Mesothelial cell of epicardium (in vitro differentiated cells): ENCODE data around the gene GPRC5B. TPM values are rescaled to one million over a fixed set of nuclear protein-coding genes. Genes with fewer than 3 reads are reported as not detected.

Experiments
- DNase-seq, 2 experiments: peaks; one replicate each; pipeline ENCODE4 v3.0.0; 2021; ENCODE audit warnings: low spot score in 2 of 2; ENCODE audit not compliant: unreplicated experiment in 2 of 2
- H3K27ac Mint-ChIP-seq: 2 replicates; pipeline ENCODE4 v1.8.0; 2021; ENCODE audit warnings: mixed read lengths
- H3K27me3 Mint-ChIP-seq: 2 replicates; pipeline ENCODE4 v1.8.0; 2021; ENCODE audit warnings: low read depth, mixed read lengths
- H3K36me3 Mint-ChIP-seq: 2 replicates; pipeline ENCODE4 v1.8.0; 2021; ENCODE audit warnings: mixed read lengths
- H3K4me1 Mint-ChIP-seq: 2 replicates; pipeline ENCODE4 v1.8.0; 2021; ENCODE audit warnings: mixed read lengths
- H3K4me3 Mint-ChIP-seq: 2 replicates; pipeline ENCODE4 v1.8.0; 2021; ENCODE audit warnings: mild to moderate bottlenecking, moderate library complexity, mixed read lengths
- H3K9me3 Mint-ChIP-seq: 2 replicates; pipeline ENCODE4 v1.8.0; 2021; ENCODE audit warnings: mixed read lengths
- CTCF ChIP-seq: fragments of 200-600 bp; sonication (generic); IDR thresholded peaks from one replicate; pipeline ENCODE4 v1.5.0; 2021; ENCODE audit warnings: antibody characterized with exemption; ENCODE audit not compliant: unreplicated experiment
- total RNA-seq: library from RNA; stranded (reverse); gene quantifications from 3 replicates; pipeline ENCODE4 v1.2.1, GENCODE V29; 2021

Gene GPRC5B
- total RNA-seq, 1 donor from 2014 or later, result 36.5 TPM

- no peak for DNase-seq
- no peaks in the 10 kb centered on the region for H3K9me3 Mint-ChIP-seq
- no peak overlapping the region for H3K4me3 Mint-ChIP-seq
- peaks cover under 1% of the 10 kb centered on the region for H3K4me1 Mint-ChIP-seq
- H3K36me3 Mint-ChIP-seq, result no peaks in the 10 kb centered on the region
- no peak overlapping the region for H3K27ac Mint-ChIP-seq
- TF ChIP-seq CTCF, result no peak
- H3K27me3 Mint-ChIP-seq, result peaks cover 4% of the 10 kb centered on the region
Measured at GRCh38 chr16:19912455-19913339, 28.0 kb upstream of the GPRC5B start.

DNA sequence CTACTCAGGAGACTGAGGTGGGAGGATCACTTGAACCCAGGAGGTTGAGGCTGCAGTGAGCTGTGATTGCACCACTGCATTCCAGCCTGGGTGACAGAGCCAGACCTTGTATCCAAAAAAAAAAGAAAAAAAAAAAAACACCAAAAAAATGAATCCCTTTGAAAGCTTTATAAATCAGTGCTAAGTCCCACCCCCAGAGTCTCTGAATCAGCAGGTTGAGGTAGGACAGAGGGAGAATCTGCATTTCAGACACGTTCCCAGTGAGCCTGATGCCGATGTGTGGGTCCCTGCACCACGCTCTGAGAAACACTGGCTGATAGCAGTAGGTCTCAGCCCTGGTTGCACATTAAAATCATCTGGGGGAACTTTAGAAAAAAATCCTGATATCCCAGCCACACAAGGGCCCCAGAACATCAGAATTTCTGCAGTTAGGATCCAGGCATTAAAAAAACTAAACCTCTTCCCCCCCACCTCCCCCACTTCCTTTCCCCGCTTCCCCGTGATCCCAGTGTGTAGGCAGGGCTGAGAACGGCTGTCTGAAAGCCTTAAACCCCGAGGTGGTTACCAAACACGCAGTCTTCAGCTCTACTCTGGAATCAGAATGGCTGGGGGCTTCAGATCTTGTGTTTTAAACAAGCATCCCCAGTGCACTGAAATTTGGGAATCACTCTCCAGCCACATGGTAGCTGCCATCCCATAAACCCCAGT is 27.3 kb upstream of the GPRC5B start:
- Mint-ChIP-seq H3K4me1 (peaks cover 2% of the 10 kb centered on the region), H3K36me3 (no peaks in the 10 kb centered on the region), H3K27me3 (peaks cover 7% of the 10 kb centered on the region), H3K27ac (no peak overlapping the region), H3K9me3 (no peaks in the 10 kb centered on the region), H3K4me3 (no peak overlapping the region)
- no peak for DNase-seq
- no peak for TF ChIP-seq CTCF

- H3K4me3 Mint-ChIP-seq, result no peak overlapping the region
- no peak overlapping the region for H3K27ac Mint-ChIP-seq
- no peaks in the 10 kb centered on the region for H3K9me3 Mint-ChIP-seq
- no peak for DNase-seq
- H3K27me3 Mint-ChIP-seq, result peaks cover 7% of the 10 kb centered on the region
- peaks cover 2% of the 10 kb centered on the region for H3K4me1 Mint-ChIP-seq
- H3K36me3 Mint-ChIP-seq, result no peaks in the 10 kb centered on the region
- TF ChIP-seq CTCF, result no peak
Measured at GRCh38 chr16:19911204-19911603, 26.6 kb upstream of the GPRC5B start.

DNA sequence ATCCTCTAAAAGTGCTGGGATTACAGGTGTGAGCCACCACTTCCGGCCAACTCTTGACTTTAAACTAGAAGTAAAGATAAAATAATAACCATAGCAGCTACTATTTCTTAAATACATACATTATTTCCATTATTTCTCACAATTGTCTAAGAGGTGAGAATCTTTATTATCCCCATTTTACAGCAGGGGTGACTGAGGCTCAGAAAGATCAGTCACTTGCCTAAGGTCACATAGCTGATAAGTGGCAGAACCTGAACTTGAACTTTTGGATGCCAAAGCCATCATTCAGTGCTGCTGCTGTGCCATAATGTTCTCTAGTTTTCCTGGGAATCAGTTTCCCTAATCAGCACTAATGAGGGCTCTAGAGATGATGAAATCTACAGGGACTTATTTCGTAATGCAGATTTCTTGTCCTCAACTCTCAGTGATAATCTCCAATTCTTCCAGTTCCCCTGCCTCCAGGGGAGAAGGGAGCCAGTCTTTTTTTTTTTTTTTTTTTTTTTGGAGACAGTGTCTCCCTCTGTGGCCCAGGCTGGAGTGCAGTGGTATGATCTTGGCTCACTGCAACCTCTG is 25.2 kb upstream of the GPRC5B start:
- Mint-ChIP-seq H3K36me3 (no peaks in the 10 kb centered on the region), H3K27ac (no peak overlapping the region), H3K4me3 (no peak overlapping the region), H3K4me1 (peaks cover 2% of the 10 kb centered on the region), H3K27me3 (peaks cover 9% of the 10 kb centered on the region), H3K9me3 (no peaks in the 10 kb centered on the region)
- DNase-seq, result no peak
- no peak for TF ChIP-seq CTCF

- H3K27ac Mint-ChIP-seq, result no peak overlapping the region
- peaks cover 12% of the 10 kb centered on the region for H3K27me3 Mint-ChIP-seq
- no peak overlapping the region for H3K4me3 Mint-ChIP-seq
- no peak for DNase-seq
- TF ChIP-seq CTCF, result no peak
- H3K9me3 Mint-ChIP-seq, result no peaks in the 10 kb centered on the region
- peaks cover 2% of the 10 kb centered on the region for H3K4me1 Mint-ChIP-seq
- H3K36me3 Mint-ChIP-seq, result no peaks in the 10 kb centered on the region
Measured at GRCh38 chr16:19908921-19909320, 24.3 kb upstream of the GPRC5B start.
